HG03135 (cell line): ENCODE data around the gene FRS2.

Experiments used
- ATAC-seq: cut with Tn5 transposase; IDR thresholded peaks from one replicate; pipeline ENCODE4 v1.9.1; 2021; ENCODE audit warnings: mild to moderate bottlenecking, moderate library complexity; ENCODE audit not compliant: unreplicated experiment

FRS2 gene

DNA sequence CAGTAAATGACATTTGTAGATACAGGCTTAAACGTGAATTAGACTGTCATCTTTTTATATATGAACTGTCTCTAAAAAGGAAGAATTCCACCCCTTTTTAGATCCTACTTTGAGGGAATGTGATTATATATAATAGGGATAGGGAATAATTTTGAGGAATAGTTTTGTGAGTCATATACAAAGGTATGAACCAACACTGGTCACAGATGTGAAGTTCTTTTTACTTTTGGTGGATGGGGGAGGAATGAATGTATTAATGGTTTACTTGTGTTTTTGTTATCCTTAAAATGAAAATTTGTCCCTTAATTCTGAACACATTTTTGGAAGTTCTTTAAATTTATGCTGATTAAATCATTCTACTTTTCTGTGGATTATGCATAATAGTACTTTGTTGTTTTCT is 30.4 kb downstream of the FRS2 start:
- ATAC-seq = no peak

- no peak for ATAC-seq
Observed at GRCh38 chr12:69501154-69501895, 31.1 kb downstream of the FRS2 start.

DNA sequence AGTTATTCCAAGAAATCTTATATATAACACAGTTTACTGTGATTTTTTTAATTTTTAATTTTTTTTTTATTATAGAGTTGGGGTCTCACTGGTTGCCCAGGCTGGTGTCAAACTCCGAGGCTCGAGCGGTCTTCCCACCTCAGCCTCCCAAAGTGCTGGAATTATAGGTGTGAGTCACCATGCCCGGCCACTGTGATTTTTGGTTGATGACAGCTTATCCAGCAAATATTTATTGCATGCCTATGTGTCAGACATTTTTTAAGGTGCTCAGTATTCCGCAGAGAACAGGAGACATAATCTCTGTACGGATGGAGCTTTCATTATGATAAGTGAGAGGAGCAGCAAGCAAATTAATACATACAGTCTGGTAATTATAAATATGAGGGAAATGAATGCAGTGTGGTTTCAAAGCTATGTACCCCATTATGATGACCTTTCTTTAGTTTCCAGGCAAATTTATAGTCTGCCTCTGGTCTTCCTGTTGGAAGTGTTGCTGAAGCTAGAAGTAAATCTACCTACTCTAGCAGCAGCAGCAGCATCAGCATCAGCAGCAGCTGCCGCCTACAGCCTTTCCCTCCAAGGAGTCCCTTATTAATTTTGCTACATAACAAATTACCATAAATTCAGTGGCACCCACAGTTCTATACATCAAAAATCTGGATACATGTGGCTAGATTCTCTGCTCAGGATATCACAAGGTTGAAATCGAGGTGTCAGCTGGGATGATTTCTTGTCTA is 32.3 kb downstream of the FRS2 start:
- no peak for ATAC-seq

DNA sequence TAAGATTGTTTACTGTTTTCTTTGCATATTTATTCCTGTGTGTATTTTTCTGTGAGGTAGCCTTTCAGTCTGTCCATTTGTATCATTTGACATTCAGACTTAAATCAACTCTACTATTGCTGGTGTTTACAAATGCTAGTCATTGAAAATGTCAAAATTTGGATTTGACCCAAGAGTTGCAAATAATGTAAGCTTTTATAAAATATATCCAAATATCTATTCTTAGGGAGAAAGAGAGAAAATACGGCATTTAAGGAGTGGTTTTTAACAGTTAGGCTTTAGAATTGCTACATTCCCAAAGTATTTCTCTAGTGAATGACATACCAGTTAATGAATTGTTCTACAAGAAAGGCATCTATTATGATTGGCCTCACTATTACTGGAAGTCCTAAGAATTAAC is 37.9 kb downstream of the FRS2 start:
- no peak for ATAC-seq

DNA sequence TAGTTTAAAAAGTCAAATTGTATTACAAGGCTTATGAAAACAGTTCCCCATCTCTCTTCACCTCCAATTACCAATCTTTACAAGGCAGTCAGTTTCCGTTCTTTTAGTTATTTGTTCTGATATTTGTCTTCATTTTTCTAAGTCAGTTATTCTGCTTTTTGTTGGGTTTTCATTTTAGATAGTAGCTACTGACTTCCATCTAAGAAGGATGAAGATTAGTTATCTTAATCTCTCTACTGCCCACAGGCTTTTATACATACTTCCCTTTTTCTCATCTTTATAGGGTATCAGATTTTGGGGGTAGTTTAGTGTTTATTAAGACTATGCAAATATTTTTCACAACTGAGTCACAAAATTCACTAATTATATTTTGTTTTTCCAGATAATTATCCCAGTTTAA is 38.4 kb downstream of the FRS2 start:
- no peak for ATAC-seq

DNA sequence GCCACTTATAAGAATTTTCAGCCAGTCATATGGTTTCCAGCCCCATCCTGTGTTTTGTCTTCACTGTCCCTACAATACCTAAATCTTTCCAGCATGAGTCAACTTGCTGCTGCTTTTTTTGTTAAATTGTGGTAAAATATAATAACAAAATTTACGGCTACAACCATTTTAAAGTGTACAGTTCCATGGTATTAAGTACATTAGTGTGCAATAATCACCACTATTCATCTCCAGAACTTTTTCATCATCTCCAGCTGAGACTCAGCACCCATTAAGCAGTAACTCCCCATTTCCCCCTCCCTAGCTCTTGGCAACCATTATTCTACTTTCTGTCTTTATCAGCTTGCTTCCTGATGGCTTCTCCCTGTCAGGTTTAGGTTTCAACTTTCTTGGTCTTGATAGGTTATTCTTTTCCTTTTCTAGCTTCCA is 39.1 kb downstream of the FRS2 start:
- ATAC-seq = no peak

- ATAC-seq = no peak
Observed at GRCh38 chr12:69509904-69510827, 40.0 kb downstream of the FRS2 start.

GRCh38 chr12:69511016-69511415 is 40.8 kb downstream of the FRS2 start:
- no peak for ATAC-seq

DNA sequence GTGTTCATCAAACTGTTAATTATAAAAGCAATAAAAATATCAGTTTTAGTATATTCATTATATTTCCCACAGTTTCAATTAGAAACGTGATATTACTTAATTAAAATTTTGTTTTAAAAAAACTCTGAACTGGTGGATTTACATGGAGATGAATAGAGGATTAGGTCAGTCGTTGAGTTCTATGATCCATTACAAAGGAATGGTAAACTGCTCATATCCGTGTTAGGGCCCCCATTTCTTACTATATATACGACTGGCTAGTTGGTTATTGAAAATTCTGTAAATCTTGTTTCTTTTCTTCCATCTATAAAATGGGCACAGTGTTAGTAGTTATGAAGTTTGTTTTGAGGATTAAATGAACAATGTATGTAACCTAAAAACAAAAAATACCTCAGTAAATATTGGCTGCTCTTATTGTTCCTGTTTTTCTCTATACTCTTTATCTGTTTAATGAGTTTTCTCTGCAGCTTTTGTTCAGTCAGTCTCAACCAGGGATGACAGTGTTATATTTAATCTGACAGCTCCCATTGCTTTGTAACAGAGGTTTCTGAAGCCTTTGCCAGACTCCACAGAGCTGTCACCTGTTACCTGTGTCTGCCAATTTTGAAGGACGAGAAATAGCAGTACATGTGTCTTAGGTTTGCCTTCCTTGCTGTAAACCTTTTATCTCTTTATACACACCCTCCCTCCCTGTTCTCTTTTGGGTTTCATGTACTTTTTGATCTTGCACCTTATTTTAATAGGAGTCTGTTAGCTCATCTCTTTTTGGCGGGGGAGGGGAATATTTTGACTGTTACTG is 41.5 kb downstream of the FRS2 start:
- ATAC-seq = no peak

DNA sequence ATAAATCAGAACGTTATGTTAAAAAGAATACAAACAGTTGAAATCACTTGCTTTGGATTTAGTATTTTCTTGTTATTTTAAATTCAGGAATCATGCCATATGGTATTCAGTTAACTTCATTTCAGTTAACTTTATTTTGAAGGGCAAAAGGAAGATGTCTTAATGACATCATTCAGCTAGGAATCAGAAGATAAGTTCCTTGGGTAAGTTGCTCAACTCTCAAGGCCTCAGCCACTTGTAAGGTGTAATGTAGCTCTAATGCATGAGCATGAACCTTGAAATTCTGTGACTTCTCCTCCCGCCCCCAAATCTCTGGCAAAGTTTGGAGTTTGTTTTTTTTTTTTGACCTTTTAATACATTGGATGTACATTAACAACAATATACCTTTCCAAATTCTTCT is 42.6 kb downstream of the FRS2 start:
- no peak for ATAC-seq

- ATAC-seq = no peak
Observed at GRCh38 chr12:69513297-69513696, 43.1 kb downstream of the FRS2 start.

DNA sequence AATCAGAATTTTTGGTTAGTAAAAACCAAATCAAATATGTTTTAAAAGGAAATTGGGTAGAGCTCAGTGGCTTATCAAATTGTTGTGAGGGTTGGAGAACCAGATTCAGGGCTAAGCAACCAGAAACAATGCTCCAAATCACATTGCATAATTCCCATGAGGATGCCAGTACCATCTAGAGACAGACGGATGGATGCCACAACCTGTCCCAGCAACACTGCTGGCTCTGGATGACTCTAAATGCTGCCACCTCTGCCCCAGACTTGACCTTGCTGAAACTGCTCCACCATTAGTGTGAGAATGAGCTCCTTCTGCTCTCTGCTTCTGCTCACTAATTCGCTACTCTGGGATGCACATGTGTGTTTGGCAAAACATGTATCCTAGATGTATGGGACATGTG is 43.9 kb downstream of the FRS2 start:
- no peak for ATAC-seq

DNA sequence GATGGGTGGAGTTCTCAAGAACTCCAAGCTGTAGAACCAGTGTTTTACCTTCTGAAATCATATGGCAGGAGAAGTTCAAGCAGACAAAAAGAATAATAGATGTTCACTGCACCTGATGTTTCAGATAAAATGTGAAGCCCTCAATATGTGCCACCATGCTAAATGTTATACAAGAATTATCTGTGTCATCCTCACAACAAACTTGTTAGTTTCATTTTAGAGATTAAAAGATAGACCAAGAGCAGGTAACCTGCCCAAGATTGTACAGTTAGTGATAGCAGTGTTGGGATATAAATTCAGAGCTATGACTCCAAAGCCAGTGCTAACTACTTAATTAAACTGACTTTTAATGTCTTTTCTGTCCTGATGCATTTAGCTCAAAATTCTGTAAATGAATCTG is 44.7 kb downstream of the FRS2 start:
- no peak for ATAC-seq

DNA sequence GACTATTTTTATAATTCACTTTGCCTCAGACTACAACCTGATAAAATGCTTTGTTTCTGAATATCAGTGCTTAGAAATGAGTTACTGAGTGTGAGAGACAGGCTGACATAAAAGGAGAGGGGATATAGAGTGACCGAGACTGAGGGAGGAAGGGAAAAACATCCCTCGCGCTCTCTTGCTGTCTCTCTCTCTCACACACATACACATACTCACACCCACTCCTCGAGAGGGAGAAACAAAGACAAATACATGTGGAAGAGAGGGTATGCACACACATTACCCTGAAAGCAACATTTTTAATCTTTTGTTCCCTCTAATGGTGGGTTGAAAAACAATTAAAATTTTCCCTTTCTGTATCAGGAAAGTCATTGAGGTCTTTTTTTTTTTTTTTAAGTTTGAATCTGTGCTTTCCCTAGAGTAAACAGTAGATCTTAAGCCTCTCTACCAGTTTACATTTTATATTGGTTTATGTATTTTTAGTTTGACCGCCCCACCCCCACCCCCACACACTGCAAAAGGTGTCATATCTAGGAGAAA is 45.3 kb downstream of the FRS2 start:
- no peak for ATAC-seq

DNA sequence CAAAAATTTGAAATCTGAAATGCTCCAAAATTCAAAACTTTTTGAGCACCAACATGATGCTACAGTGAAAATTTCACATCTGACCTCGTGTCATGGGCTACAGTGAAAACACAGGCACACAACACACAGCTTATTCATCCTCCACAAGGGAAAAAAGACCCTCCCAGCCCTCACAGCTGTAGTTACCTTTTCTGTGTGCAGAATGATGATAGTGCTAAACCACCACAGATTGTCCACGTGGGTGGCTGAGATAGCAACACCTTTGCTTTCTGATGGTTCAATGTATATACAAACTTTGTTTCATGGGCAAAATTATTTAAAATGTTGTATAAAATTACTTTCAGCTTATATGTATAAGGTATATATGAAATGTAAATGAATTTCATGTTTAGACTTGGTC is 46.8 kb downstream of the FRS2 start:
- no peak for ATAC-seq

DNA sequence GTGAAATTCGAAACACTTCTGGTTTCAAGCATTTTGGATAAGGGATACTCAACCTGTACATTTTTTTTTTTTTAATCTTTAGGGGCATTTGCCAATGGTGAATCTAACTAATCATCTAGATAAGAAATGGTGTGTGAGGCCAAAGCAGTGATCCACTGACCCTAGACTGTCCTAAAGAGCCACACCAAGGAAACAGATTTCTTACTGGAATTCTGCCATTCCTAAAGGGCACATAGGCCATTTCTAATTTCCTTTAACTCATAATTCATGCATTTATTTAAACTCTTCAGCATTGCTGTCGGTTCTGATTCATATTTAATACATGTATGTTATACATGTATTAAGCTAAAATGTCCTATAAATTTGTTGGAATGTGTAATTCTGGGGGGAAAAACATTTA is 47.2 kb downstream of the FRS2 start:
- no peak for ATAC-seq

DNA sequence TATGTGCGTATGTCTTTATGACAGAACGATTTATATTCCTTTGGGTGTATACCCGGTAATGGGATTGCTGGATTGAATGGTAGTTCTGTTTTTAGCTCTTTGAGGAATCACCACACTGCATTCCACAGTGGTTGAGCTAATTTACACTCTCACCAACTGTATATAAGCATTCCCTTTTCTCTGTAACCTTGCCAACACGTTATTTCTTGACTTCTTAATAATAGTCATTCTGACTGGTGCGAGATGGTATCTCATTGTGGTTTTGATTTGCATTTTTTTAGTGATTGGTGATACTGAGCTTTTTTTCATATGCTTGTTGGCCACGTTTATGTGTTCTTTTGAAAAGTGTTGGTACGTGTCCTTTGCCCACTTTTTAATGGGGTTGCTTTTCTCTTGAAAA is 49.7 kb downstream of the FRS2 start:
- ATAC-seq = no peak

- no peak for ATAC-seq
Observed at GRCh38 chr12:69523433-69524330, 53.5 kb downstream of the FRS2 start.

GRCh38 chr12:69524331-69524630 is 54.1 kb downstream of the FRS2 start:
- ATAC-seq = no peak
